SIG-M5 (cell line): ENCODE measurements around the gene SH3PXD2A.

Experiments used
- DNase-seq: peaks from one replicate; lab custom pipeline; 2025; lab: John Stamatoyannopoulos, UW

SH3PXD2A gene

DNA sequence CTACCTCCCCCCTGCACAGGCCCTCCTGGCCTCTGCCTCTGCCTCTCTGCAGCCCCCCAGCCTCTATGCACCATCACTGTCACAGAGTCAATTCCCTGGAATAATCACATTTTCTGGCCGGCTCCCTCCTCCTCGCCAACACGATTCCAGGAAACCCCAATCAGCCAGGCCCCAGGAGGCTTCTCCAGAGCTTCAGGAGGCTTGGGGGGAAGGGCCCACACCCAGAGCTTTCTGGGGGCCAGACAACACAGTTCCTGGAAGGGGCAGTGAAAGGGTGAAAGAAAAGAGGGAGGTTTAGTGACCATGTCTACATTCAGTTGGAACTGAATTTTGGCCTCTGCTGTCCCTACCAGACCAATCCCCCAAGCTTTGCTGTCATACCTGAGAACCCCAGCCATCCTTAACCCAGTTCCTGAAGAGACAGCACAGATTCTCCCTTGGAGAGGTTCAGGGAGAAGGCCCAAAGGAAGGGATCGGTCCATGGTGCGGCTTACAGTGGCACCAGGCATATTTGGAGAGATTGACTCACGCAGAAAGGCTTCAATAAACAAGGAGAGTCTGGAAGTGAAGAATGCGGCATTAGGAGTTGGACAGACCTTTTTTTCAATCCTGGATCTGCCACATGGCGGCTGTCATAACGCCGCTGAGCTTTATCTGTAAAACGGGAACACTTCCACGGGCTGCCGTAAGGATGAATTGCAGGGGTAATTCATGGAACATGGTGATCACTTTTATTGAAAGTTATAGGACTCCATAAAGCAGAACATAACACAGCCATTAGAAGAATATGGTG lies 272.8 kb downstream of the SH3PXD2A start:
- no peak for DNase-seq

DNA sequence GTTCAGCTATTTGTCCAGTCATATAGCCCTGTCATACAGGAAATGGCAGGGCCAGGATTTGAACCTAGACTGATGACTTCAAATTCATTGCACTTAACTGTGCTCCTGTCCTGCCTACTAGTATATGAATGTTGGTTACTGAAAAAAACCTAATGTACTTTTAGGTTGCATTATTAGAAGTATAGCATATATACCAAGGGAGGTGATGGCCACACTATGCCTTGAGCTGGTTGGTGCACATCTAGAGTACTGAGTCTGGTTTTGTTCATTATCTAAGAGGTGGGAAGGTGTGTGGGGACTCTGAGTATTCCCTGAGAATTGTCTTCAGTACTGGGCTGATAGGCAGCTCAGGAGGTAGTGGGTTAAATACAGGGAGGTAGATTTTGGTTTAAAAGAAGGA lies 273.9 kb downstream of the SH3PXD2A start:
- DNase-seq: no peak

DNA sequence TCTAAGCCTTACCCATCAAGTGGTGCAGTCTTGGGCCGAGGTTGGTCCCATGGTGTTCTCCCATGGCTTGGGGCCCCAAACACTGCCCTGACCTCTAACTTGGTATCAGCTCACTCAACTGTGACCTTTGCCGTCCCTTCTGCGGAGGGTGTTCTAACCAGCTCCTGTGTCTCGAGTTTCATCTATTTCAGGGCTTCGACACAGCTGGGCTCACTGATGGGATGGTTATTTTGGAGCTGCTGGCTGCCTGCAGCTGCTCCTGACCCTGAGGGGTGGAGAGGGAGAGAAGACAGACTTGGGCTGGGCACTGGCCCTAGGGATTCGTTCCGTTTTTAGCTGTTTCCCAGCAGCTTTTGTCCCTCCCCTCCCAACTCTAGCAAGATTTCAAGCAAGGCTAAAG lies 274.9 kb downstream of the SH3PXD2A start:
- DNase-seq: no peak

DNA sequence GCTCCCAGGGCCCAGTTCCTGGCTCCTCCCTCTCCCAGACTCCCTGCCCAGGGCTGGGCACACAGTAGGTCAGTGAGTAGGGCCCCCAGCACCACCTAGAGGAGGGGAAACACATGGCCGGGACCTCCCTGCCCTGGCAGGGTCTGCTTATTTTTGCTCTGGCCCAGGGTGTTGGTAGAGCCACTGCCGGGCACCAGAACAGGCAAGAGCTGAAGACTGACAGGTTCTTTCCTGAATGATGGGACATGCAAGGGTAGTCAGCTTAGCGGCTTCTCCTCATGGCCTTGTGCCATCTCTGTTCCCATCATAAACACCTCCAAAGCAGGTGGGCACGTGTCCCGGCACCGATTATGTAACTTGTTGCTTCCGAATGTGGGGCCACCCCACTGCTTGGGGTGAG lies 275.4 kb downstream of the SH3PXD2A start:
- no peak for DNase-seq

DNA sequence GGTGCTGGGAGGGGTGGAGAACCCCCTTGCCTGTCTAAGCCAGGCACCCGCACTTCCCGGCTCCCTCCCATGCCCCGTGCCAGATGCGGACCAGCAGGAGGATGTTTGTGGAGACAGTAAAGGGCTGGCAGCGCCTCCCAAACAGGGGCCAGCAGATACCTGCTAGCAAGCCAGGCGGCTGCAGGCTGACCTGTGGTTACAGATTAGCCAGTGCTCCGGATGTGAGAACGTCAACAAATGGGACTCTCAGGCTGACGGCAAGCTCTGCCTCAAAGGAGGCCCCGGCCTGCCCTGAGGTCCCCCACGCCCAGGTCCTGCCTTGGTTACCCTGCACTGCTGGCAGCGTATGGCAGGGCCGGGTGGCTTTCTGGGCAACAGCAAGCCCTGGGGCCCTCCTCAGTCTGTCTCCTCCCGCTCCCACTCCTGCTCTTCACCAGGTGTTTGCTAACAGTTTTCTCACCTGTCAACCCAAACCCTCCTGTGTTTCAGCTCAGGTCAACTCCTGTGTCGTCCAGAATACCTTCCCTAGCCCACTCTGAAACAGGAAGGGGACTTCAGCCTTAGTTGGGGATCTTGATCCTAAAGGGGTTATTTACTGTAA lies 276.5 kb downstream of the SH3PXD2A start:
- no peak for DNase-seq

DNA sequence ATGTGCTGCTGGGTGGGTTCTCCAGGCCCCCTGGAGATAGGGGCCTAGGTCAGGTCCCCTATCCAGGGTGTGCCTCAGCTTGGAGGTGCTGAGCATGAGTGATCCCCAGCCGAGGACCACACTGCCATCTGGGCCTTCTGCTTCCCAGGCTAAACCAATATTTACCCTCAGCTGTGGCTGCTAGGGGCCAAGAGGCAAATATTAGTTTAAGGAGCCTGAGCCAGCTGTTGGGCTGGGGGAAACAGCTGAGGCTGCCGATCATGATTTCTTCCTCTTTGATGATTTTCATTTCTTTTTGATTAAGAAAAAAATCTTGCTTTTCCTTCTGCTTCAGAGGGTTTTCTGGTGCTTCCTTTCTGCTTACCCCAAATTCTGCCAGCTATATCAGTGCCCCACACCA lies 278.5 kb downstream of the SH3PXD2A start:
- no peak for DNase-seq

DNA sequence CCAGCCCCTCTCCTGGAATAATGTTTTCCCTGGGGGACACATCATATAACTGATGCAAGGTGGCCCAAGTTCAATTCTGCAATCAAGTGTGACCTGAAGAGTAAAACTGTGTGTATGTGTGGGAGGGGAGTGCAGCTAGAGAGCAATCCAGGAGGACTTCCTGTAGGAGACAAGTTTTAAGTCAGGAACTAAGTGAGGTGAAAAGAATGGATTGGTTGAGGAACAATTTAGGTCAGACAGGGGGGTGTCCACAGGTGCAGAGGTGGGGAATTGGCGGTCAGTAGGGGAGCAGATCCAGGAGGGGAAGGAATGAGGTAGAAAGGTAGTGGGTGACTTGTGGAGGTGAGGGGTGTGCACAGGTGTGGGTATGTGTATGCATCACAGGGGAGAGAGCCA lies 279.3 kb downstream of the SH3PXD2A start:
- no peak for DNase-seq

DNA sequence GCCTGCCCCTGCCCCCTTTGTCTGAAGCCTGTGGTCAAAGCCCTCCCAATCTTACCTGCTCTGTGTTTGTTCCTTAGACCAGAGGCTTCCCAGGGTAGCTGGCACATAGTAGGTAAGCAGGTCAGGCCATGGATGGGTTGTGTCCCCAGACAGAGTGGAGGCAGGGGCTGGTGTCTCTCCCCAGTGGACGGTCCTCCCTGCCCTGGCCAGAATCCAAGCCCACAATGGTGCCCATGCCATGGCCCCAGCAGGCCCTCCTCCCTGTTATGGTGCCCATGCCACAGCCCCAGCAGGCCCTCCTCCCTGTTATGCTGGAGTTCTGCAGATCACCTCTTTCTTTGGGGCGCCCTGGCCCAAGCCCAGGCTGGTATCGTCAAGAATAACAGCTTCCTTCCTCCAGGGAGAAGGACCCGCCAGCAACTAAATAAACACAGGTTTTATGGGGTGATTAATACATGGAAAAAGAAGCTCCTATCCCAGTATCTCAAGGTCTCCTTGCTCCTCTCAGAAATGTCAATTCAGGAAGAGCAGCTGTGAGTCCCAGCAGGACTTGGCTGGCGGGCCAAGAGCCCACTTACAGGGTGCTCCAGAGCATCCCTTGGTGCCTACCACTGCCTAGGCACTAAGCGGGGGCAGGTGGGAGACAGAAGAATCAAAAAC lies 279.8 kb downstream of the SH3PXD2A start:
- DNase-seq: no peak

DNA sequence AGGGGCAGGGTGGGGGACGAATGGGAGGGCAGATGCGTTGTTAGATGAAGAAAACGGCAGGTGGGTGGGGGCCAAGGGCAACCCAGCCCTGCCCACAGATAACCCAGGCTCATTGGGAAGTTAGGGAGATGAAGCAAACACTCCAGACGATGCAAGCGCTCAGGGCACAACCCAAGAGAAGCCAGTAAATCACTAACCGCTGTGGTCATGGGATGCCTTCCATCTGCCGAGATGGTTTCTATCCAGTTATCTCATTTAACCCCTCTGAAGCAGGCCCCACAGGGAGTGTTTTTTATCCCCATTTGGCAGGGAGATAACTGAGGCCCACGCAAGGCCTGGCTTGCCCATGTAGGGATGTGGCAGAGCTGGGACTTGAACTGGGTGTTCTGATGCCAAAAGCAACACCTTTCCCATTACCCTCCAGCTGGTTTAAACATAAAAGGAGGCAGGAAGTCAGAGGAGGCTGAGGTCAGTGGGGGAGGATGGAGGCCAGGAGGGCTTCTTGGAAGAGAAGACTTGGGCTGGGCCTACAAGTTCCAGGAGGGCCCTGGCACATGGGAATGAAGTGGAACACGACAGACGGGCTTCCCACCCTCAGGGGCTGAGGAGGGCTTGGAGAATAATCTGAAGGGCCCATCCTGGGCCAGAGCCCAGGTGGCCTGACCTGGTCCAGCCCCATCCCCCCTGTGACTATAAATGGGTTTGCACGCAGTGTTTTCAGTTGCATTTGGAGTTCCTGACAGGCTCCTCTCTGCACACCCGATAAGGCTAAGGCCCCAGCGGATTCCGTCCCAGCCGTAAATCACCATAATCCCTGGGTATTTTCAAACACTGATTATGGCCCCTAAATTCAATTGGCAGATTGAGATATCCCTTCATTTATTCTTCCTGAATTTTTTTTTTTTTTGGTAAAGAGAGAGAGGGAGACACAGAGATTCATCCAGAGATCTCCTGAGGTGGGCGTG lies 281.0 kb downstream of the SH3PXD2A start:
- DNase-seq: no peak

DNA sequence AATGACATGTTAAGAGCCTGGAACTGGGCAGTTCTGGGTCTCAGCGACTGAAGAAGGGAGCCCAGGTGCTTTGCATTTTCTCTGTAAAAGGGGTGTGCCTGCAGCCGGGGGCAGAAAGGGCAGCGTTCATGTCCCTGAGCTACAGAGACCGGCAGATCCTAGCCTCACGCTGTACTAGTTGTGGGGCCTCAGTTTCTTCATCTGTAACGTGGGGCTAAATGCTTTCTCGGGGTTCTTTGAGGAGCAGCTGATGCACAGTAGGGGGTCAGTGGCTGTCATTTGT lies 282.2 kb downstream of the SH3PXD2A start:
- DNase-seq: no peak

DNA sequence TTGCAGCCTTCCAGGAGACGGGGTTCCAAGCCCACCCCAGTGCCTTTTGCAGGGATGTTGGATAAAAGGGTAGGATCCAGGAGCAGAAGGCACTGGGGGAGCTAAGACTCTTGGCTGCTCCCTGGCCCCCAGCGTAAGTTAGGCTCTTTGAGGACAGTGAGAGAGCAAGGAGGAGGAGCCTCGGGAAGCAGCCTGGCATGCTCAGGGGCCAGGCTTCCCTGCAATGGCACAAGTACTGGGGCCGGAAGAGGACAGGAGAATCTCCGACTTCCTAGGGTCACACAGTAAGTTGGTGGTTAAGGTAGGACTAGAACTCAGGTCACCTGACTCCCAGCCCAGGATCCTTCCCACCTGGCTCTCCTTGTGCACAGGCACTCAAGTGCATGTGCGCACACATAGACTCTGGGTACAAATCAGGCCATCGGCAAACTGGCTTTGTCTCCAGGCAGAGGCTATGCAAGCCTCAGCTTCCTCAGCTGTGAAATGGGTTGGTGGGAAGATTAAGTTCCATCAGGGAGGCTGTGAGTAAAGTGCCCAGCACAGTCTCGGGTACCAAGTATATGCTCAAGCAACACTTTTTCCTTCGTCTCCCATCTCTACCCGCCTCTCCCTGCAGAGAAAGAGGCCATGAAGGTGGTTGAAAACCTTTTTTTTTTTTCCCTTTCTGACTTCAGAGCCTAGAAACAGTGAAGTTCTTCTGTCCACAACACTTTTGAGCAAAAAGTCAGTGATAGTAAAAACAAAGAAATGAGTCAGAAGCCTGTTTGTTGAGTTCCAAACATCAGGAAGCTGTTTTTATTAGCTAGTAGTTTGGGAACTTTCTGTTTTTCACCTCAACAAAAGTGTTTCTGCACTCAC lies 282.8 kb downstream of the SH3PXD2A start:
- no peak for DNase-seq

DNA sequence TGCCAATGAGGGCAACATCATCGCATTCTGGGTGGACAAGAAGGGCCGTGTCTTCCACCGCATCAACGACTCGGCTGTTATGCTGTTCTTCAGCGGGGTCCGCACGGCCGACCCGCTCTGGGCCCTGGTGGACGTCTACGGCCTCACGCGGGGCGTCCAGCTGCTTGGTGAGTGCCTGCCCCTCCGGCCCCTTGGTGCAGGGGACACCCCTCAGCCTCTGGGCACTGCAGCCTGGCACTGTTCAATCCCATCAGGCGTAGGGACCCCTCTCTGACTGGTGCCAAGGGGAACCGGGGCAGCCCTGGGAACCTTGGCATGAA lies 283.8 kb downstream of the SH3PXD2A start:
- DNase-seq: no peak

DNA sequence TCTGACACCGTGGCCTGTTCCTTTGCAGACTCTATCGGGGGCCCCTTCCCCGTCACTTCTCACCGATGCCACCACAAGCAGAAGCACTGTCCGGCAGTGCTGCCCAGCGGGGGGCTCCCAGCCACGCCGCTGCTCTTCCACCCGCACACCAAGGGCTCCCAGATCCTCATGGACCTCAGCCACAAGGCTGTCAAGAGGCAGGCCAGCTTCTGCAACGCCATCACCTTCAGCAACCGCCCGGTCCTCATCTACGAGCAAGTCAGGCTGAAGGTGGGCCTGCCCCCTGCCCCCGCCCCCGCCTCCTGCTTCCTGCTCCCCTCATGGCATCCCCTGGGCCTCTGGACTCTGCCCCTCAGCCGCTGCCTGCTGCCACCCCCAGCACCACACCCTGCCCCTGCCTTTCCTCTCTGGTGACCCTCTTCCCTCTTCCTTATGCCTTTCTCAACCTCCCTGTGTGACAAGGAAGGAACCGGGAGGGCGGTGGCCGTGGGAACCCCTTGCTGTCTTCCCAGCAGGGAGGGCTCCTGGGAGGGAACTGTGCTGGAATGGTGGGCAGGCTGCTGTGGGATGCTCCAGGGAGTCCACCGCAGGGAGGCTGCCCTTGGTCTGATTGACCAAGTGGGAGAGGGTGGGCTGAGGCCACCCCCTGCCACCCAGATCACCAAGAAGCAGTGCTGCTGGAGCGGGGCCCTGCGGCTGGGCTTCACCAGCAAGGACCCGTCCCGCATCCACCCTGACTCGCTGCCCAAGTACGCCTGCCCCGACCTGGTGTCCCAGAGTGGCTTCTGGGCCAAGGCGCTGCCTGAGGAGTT lies 284.3 kb downstream of the SH3PXD2A start:
- DNase-seq: no peak

DNA sequence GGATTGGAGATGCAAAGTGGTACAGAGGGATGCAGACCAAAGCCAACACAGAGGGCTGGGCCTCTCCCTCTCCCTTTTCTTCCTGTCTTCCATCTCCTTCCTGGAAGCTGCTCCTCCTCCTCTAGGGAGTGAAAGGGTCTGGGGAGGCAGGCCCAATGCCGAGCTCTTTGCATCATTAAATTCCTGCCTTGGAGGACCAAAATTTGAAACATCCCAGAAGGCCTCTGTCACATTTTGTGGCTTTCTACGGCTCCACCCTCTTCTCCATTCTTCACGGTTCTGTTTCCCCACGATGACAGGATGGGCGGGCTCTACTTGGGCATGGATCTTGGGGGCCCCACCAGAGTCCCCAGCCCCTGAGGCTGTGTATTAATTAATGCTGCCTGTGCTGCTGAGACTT lies 285.5 kb downstream of the SH3PXD2A start:
- no peak for DNase-seq

DNA sequence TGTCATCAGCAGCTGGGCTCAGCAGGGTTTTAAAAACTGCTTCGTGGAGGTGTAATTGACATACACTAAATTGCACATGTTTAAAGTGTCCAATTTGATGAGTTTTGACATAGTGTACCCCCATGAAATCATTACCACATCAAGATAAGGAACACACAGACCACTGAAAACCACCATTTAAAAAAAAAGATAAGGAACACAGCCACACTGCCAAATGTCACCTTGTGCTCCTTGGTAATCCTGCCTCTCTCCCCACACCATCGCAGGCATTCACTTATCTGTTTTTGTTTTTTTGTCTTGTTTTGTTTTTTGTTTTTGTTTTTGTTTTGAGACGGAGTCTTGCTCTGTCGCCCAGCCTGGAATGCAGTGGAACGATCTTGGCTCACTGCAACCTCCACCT lies 286.9 kb downstream of the SH3PXD2A start:
- DNase-seq: no peak

DNA sequence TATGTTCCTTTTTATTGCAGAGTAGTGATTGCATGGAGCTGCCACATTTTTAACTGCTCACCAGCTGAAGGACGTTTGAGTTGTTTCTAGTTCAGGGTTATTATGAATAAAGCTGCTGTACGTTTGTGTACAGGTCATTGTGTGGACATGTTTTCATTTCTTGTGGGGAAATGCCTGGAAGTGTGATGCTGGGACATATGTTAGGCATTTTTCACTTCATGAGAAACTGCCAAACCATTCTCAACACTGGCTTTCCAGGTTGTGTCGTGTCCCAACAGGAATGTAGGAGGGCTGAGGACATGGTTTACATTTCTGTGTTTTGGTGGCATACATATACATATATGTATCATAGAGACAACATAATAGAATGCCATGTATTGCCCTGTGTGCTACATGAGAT lies 288.8 kb downstream of the SH3PXD2A start:
- DNase-seq: no peak

DNA sequence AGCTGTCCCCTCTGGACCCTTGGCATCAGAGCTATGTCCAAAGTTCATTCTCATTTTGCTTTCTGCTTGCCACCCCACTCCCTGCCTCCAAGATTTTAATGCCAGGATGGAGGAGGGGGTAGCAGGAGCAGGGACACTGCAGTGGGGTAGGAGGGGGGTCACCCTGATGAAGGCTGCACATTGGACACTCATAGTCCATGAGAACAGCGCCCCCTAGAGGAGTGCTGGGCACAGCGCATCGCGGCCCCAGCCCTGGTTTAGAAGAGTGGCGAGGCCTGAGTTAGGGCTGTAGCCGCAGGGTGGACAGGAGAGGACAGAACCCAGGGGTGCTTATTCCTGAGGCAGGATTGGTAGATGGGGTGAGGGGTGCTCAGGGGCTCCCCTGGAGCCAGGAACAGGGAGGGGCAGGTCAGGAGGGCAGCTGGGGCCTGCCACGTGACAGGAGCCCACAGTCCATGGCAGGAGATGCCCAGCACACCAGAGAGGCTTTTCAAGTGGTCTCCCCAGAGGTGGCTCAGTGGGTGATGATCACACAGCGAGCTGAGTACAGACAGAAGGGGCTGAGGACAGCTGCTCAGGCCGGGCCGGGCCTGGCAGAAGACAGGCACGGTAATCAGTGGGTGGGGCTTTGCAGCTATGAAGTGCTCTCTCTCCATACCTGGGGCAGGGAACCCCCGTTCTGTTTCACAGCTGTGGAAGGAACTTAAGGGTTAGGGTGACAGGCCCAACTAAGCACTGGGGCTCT lies 290.4 kb downstream of the SH3PXD2A start:
- DNase-seq: no peak

DNA sequence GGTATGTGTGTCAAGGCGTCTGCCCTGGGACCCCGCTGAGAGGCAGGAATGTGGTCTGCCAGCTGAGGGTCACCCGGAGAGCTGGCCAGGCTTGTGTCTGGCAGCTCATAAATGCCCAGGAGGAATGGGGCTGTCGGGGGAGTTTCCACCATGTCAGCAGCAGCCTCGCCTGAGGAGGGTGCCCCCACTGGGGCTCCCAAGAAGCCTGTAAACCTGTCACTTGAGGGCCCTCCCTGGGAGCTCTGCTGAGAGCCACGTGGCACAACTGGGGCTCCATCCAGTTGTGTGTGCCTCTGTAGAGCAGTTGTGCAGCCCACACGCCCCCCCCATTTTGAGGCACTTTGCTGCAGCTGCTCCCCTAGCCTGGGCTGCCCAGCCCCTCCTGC lies 291.3 kb downstream of the SH3PXD2A start:
- DNase-seq: no peak

DNA sequence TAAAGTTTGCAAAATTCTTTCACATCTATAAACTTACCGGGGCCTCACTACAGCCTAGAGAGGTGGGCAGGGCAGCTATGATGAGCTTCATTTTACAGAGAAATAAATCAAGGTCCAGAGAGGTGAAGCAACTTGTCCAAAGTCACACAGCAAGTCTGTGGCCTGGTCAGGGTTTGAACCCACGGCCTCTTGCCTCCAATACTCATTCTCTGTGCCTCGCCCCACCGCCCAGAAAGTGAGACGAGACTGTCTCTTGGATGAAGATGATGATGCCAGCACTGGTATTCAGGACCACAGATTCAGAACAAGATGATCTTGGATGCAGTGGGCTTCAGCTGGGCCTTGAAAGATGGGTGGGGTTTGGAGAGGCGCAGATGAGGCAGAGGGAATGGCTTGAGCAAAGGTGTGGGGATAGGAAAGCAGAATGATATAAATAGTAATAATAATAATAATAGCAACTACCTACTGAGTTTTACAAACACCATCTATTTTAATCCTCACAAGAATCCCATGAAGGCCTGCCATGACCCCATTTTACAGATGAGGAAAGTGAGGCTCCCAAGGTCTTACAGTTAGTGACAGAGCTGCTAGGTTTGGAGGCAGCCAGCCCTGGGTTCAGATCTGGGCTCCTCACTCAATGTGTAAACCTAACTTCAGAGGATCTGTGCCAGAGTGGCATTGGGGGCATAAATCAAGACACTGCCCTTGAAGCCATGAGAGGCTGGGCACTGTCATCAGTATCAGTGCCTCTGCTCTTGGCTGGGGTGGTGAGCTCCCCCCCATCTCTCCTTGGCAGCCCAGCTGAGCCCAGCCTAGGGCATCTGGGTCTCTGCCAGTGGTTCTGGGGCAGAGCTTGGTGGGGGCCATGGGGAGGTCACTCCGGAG lies 291.9 kb downstream of the SH3PXD2A start:
- DNase-seq: no peak
